GM21529 (cell line): Measurements from ENCODE around the gene ZNF860.
"Not testable (repeated sequence)": the region's sequence is repeated elsewhere in the genome, so short reads cannot be mapped to it uniquely, and the experiment has no call there.

ENCODE experiments used
- ATAC-seq: cut with Tn5 transposase; IDR thresholded peaks from one replicate; pipeline ENCODE4 v1.9.1; 2021; ENCODE audit not compliant: unreplicated experiment

ZNF860 gene

DNA sequence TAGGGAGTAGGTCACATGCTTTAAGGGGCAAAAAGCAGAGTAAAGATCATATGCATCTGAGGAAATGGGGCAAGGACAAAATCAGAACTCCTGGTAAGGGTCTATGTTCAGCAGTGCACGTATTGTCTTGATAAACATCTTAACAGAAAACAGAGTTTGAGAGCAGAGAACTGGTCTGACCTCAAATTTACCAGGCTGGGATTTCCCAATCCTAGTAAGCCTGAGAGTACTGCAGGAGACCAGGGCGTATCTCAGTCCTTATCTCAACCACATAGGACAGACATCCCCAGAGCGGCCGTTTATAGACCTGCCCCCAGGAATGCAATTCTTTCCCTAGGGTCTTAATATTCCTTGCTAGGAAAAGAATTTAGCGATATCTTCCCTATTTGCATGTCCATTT is 13.5 kb downstream of the ZNF860 start:
- ATAC-seq = not testable (repeated sequence)

DNA sequence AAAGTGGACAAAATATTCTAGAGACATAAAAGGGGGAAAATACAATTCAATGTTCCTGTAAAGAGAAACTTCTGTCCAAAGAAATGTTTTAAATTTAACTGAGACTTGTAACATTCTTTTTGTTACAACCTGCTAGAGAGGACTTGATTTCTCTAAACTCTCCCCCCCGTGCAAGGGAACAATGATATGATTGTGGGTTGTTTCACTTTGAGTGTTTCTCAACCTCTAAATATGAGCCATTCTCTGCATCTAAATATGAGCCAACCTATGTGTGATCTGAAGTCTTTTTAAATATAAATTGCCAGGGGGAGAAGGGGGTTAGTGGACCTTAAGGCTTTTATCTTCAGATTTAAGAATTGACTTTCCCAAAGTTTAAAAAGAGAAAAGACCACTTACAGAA is 14.6 kb downstream of the ZNF860 start:
- no peak for ATAC-seq

DNA sequence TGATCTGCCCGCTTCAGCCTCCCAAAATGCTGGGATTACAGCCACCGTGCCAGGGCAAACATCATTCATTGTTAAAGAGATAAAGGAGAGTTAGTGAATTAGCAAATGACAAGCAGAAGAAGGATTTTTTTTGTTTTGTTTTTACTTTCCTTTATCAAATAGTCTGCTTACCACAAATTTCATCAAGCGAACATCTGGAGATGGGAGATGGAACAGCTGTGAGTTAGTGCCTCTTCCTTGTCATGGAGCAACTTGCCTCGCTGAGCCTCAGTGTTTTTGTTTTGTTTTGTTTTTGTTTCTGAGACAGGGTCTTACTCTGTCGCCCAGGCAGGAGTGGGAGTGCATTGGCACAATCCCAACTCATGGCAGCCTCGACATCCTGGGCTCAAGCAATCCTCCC is 15.9 kb downstream of the ZNF860 start:
- ATAC-seq = no peak

DNA sequence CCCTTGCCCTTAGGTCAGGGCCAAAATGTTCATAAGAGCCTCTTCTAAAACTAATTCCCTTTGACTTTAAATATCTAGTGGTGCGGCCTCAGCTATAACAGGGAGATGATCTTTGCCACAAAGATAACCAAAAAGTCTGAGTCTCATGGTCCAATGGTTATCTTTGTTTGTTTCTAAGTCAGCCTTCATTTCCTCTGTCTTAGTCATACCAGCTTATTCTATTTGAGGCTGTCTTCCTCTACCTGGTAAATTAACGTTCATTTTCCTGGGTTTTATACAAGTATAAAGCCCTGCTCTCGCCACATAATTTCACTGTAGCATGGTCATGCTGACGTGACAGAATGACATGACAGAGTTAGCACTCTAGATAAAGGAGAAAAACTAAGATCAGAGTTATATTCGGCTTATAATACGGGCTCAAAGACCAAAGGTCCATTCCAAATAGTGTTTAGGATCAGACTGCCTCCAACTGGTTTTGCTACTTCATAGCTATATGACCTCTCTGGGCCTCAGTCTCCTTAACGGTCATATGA is 18.4 kb downstream of the ZNF860 start:
- no peak for ATAC-seq

GRCh38 chr3:32000877-32001276 is 19.3 kb downstream of the ZNF860 start:
- ATAC-seq = no peak

DNA sequence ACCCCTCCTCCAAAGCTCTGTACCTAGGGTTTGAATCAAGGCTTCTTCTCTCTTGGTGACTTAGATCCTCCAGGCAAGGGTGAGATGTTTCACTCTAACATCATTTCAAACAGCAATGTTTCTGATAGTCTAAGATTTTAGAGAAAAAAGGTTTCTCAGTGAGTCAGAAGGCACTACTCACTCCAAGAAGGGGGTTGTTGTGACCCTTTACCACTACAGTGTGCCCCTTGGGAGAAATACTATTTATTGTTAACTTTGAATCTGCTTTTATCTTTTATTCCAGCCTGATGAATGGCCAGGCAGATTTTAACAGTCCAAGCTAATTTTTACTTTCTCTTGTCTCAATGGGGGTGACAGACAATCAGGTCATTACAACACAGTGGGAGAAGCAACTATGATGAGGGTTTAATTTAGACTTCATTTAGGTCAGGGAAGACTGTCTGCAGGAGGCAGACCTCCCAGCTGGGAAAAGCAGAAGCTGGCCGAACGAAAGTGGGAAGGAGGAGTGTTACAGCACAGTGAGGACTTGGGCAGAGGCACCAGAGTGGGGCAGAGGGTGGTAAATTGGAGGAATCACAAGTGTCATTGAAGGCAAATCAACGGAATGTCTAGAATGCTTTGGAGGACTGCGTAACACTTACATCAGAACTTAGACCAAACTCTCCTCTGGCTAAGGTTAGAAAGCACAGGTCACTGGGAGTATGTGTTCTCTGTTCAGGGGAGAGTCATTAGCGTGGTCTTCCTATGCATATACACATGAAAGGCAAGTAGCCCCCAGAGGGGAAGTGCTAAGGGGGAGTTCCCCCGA is 21.2 kb downstream of the ZNF860 start:
- no peak for ATAC-seq

GRCh38 chr3:32003380-32003779 is 21.8 kb downstream of the ZNF860 start:
- no peak for ATAC-seq

DNA sequence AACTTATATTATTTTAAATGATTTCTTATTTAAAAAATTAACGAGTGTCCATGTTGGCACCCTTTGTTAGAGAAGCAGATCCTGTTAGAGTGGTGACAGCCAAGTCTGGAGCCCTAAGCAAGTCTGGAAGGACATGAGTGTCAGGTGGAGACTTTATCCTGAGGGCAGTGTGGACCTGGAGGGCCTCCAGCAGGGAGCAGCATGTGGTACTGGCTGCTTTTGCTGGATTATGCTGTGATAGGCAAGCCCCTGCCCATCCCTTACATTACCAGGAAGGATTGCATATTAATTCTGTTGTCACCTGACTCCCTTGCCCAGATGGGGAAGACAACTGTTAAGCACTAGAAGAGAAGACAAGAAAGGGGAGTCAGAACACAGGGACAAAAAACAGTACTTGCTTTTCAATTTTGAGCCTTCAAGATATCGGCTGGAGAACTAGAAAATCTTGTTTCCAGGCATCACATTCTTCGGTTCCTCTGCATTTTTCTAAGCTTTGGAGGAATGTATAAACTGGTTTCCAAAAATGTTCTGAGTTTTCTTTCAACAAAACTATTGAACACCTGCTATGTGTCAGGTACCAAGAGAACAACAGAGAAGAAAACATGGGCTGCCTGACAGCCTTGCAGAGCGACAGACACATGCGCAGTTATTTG is 22.7 kb downstream of the ZNF860 start:
- ATAC-seq = no peak

GRCh38 chr3:32009101-32009500 is 27.6 kb downstream of the ZNF860 start:
- no peak for ATAC-seq

- ATAC-seq = no peak
Observed at GRCh38 chr3:32009957-32010356, 28.4 kb downstream of the ZNF860 start.

GRCh38 chr3:32010699-32011098 is 29.1 kb downstream of the ZNF860 start:
- not testable (repeated sequence) for ATAC-seq

GRCh38 chr3:32015638-32016037 is 34.1 kb downstream of the ZNF860 start:
- ATAC-seq = not testable (repeated sequence)

DNA sequence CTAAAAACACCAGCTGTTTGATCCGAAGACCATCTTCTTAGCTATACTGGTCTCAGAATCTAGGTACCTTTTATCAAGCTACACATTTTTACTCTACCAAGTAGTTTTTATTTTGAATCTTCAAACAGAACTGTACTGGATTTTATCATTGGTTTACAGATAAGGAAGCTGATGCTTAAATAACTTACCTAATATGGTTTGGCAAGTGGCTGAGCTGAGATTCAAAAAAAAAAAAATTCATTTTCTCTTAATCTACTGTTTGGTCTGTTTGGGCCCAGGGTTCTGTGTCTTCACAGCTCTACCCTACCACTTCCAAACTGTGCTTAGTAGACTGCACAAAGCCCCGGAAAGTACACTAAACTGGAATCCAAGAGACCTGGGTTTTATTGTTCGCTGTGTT is 35.7 kb downstream of the ZNF860 start:
- no peak for ATAC-seq

GRCh38 chr3:32018757-32019564 is 37.4 kb downstream of the ZNF860 start:
- ATAC-seq = no peak

DNA sequence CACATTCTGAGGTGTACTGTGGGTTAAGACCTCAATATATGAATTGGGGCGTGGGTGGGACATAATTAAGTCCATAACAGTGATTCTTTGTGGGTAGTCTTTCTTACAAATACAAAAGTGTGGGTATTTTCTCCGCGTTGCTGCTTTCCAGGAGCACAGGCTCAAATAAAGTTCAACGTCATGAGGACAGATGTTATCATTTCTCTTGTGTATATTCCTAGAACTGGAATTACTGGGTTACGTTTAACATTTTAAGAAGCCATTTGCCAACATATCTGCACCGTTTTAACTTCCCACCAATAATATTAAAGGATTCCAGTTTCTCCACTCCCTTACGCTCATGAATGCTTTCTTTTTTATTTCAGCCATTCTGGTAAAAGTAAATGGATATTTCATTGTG is 39.6 kb downstream of the ZNF860 start:
- no peak for ATAC-seq

DNA sequence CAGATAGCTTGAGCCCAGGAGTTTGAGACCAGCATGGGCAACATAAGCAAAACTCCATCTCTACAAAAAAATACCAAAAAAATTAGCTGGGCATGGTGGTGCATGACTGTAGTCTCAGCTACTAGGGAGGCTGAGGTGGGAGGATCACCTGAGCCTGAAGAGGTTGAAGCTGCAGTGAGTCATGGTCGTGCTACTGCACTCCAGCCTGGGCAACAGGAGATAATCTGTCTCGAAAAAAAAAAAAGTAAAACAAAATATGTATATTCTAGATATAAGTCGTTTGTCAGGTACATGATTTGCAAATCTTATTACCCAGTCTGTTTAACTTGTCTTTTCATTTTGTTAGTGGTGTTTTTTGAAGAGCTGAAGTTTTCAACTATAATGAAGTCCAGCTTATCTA is 40.2 kb downstream of the ZNF860 start:
- ATAC-seq = no peak

- ATAC-seq = no peak
Observed at GRCh38 chr3:32022947-32023346, 41.4 kb downstream of the ZNF860 start.

DNA sequence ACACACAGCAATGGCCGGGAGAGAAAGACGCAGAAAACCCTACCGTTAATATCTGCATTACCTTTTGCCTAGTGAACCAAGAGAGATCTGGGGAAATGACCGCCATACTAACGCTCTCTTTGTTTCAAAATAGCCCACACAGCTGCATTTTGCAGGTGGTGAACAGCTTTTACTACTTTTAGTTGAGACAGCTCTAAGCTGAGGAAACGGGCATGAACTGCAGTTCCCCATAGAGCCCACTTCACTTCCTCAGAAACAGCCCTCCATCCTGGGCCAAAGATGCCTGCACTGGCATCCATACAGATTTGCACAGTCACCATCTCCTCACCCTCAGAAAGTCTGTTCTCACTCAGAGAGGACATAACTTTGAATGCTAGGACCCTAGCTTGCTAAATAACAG is 45.0 kb downstream of the ZNF860 start:
- no peak for ATAC-seq

DNA sequence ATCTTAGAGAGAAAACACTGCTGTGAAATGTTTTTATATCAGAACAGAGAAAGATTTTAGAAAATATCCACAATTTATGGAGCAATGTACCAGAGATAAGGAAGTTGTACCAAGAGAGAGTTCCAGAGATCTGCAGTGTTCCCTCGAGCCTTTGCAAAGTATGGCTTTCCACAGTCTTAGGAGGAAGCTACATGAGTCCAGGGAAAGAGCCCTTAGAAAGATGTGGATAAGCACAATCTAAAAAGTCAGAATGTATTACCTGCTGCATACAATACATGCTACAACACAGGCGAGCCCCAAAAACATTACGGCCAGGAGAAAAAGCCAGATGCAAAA is 56.4 kb downstream of the ZNF860 start:
- no peak for ATAC-seq

GRCh38 chr3:32041316-32041715 is 59.8 kb downstream of the ZNF860 start:
- ATAC-seq = no peak
